ENCODE results near the gene APOL3. TPM values are rescaled to one million over a fixed set of nuclear protein-coding genes. Genes with fewer than 3 reads are reported as not detected.
"Not testable (repeated sequence)": the region's sequence is repeated elsewhere in the genome, so short reads cannot be mapped to it uniquely, and the experiment has no call there.

Gene APOL3
- total and polyA plus RNA-seq, 3 donors from 2014 or later, result 10.6 to 20.9 (median 13.6) TPM

- no peak overlapping the region for H3K27ac ChIP-seq
- no peaks in the 10 kb centered on the region for H3K36me3 ChIP-seq (ENCODE audit: low read depth, missing control alignments)
- WGBS, 2 donors, result 84 to 97% methylated on average over 4 of the region's 4 CpGs
- H3K9me3 ChIP-seq, result no peaks in the 10 kb centered on the region
- intact Hi-C loops (cut with DNase I; ENCODE audit: low total_unique reads), result no loop called here
- no peak overlapping the region for H3K4me3 ChIP-seq
- H3K4me1 ChIP-seq, result peaks cover 3% of the 10 kb centered on the region
- TF ChIP-seq CTCF (IDR thresholded peaks at IDR 0.05), result no peak
- TF ChIP-seq POLR2A (IDR thresholded peaks at IDR 0.05), result no peak
- no peaks in the 10 kb centered on the region for H3K27me3 ChIP-seq
- no peak for DNase-seq
Measured at GRCh38 chr22:36101756-36102155, 58.8 kb downstream of the APOL3 start.

GRCh38 chr22:36100908-36101307 is 59.6 kb downstream of the APOL3 start:
- DNase-seq; H3K9me3 ChIP-seq; H3K36me3 ChIP-seq (ENCODE audit: low read depth, missing control alignments); intact Hi-C loops (cut with DNase I; ENCODE audit: low total_unique reads); H3K27me3 ChIP-seq; H3K4me1 ChIP-seq; H3K27ac ChIP-seq; H3K4me3 ChIP-seq: not testable (repeated sequence)
- 95 to 100% methylated on average over 4 of the region's 4 CpGs for WGBS, 2 donors

- intact Hi-C loops (cut with DNase I; ENCODE audit: low total_unique reads), result no loop called here
- Histone ChIP-seq H3K36me3 (ENCODE audit: low read depth, missing control alignments) (no peaks in the 10 kb centered on the region), H3K4me1 (peaks cover 3% of the 10 kb centered on the region), H3K27me3 (no peaks in the 10 kb centered on the region), H3K27ac (no peak overlapping the region), H3K4me3 (no peak overlapping the region), H3K9me3 (no peaks in the 10 kb centered on the region)
- no peak for DNase-seq
- TF ChIP-seq CTCF (IDR thresholded peaks at IDR 0.05) (no peak), POLR2A (IDR thresholded peaks at IDR 0.05) (no peak)
- WGBS, 2 donors, result 90 to 92% methylated on average over 9 of the region's 9 CpGs
Measured at GRCh38 chr22:36100134-36100824, 60.3 kb downstream of the APOL3 start.

GRCh38 chr22:36099561-36099960 is 61.0 kb downstream of the APOL3 start:
- intact Hi-C loops (cut with DNase I; ENCODE audit: low total_unique reads), result not testable (repeated sequence)
- 91 to 92% methylated on average over 10 of the region's 10 CpGs for WGBS, 2 donors

GRCh38 chr22:36097880-36098279 is 62.7 kb downstream of the APOL3 start:
- H3K27me3 ChIP-seq, result no peaks in the 10 kb centered on the region
- H3K27ac ChIP-seq, result no peak overlapping the region
- no peaks in the 10 kb centered on the region for H3K36me3 ChIP-seq (ENCODE audit: low read depth, missing control alignments)
- H3K4me1 ChIP-seq, result peaks cover 3% of the 10 kb centered on the region
- no peak for DNase-seq
- intact Hi-C loops (cut with DNase I; ENCODE audit: low total_unique reads), result no loop called here
- no peak for TF ChIP-seq POLR2A (IDR thresholded peaks at IDR 0.05)
- no peak for TF ChIP-seq CTCF (IDR thresholded peaks at IDR 0.05)
- 91 to 92% methylated on average over 8 of the region's 8 CpGs for WGBS, 2 donors
- no peak overlapping the region for H3K4me3 ChIP-seq
- no peaks in the 10 kb centered on the region for H3K9me3 ChIP-seq

More at GRCh38 chr22:36099561-36099960, 61.0 kb downstream of the APOL3 start:
- not testable (repeated sequence) for H3K4me1 ChIP-seq; H3K4me3 ChIP-seq; H3K9me3 ChIP-seq; H3K36me3 ChIP-seq (ENCODE audit: low read depth, missing control alignments); DNase-seq; H3K27ac ChIP-seq; H3K27me3 ChIP-seq

- intact Hi-C loops (cut with DNase I; ENCODE audit: low total_unique reads); H3K27ac ChIP-seq; H3K4me1 ChIP-seq; H3K36me3 ChIP-seq (ENCODE audit: low read depth, missing control alignments); H3K4me3 ChIP-seq; DNase-seq; H3K9me3 ChIP-seq; H3K27me3 ChIP-seq: not testable (repeated sequence)
- WGBS, 2 donors, result 100% methylated on average over 2 of the region's 3 CpGs; no CpG with 5 or more reads in 1 of the 2 donors
Measured at GRCh38 chr22:36090772-36091171, 69.8 kb downstream of the APOL3 start.

Other genes starting within 250 kb of the APOL3 start
- gene RBFOX2, start 131.9 kb downstream of the APOL3 start, total RNA-seq, result 10 to 100 TPM; 63.9 to 85.2 TPM
- 53.4 TPM for gene RBFOX2, start 131.9 kb downstream of the APOL3 start, polyA plus RNA-seq (ENCODE audit: insufficient read depth, low read depth, low replicate concordance)
- 1 to 10 TPM in 1 of 2 donors, under 1 TPM in 1; 0.55 to 4.3 TPM for gene APOL4, start 41.1 kb upstream of the APOL3 start, total RNA-seq
- 4.3 TPM for gene APOL4, start 41.1 kb upstream of the APOL3 start, polyA plus RNA-seq (ENCODE audit: insufficient read depth, low read depth, low replicate concordance)
- gene APOL2, start 78.8 kb upstream of the APOL3 start, total RNA-seq, result 10 to 100 TPM; 19.5 to 34.5 TPM
- 16.6 TPM for gene APOL2, start 78.8 kb upstream of the APOL3 start, polyA plus RNA-seq (ENCODE audit: insufficient read depth, low read depth, low replicate concordance)
- 1 to 10 TPM; 5.0 to 9.4 TPM for gene APOL1, start 92.4 kb upstream of the APOL3 start, total RNA-seq
- 24.4 TPM for gene APOL1, start 92.4 kb upstream of the APOL3 start, polyA plus RNA-seq (ENCODE audit: insufficient read depth, low read depth, low replicate concordance)
- gene MYH9, start 227.2 kb upstream of the APOL3 start, total RNA-seq, result 100 to 1,000 TPM; 141 to 146 TPM
- gene MYH9, start 227.2 kb upstream of the APOL3 start, polyA plus RNA-seq (ENCODE audit: insufficient read depth, low read depth, low replicate concordance), result 129 TPM

All from testis (tissue), 3 donors.